ENCODE results near the gene AAK1. TPM values are rescaled to one million over a fixed set of nuclear protein-coding genes. Genes with fewer than 3 reads are reported as not detected.

AAK1 gene
- total RNA-seq, 1 donor from 2014 or later, result 72.6 TPM

- H3K27ac ChIP-seq, result no peak overlapping the region
- DNase-seq (no peak), ATAC-seq (no peak)
- peaks cover 12% of the 10 kb centered on the region for H3K4me1 ChIP-seq
- peaks cover 34% of the 10 kb centered on the region for H3K36me3 ChIP-seq
- intact Hi-C loops (cut with DNase I), result no loop called here
- H3K9me3 ChIP-seq, result no peaks in the 10 kb centered on the region
- no peaks in the 10 kb centered on the region for H3K27me3 ChIP-seq
- no peak overlapping the region for H3K4me3 ChIP-seq
- TF ChIP-seq CTCF (IDR thresholded peaks at IDR 0.05), result no peak
These were observed 160.5 kb downstream of the AAK1 start for GRCh38 chr2:69483024-69483423.

GRCh38 chr2:69482471-69482870, 161.1 kb downstream of the AAK1 start:
- intact Hi-C loops (cut with DNase I), result no loop called here

GRCh38 chr2:69481421-69481820, 162.1 kb downstream of the AAK1 start:
- no peaks in the 10 kb centered on the region for H3K9me3 ChIP-seq
- intact Hi-C loops (cut with DNase I), result no loop called here
- ATAC-seq, result no peak
- H3K4me3 ChIP-seq, result no peak overlapping the region
- DNase-seq, result no peak
- H3K27ac ChIP-seq, result no peak overlapping the region
- no peaks in the 10 kb centered on the region for H3K27me3 ChIP-seq
- peaks cover 23% of the 10 kb centered on the region for H3K36me3 ChIP-seq
- H3K4me1 ChIP-seq, result peaks cover 12% of the 10 kb centered on the region
- no peak for TF ChIP-seq CTCF (IDR thresholded peaks at IDR 0.05)

More at GRCh38 chr2:69482471-69482870, 161.1 kb downstream of the AAK1 start:
- Histone ChIP-seq H3K4me1 (peaks cover 12% of the 10 kb centered on the region), H3K27me3 (no peaks in the 10 kb centered on the region), H3K27ac (no peak overlapping the region), H3K9me3 (no peaks in the 10 kb centered on the region), H3K4me3 (no peak overlapping the region), H3K36me3 (peaks cover 33% of the 10 kb centered on the region)
- DNase-seq, result no peak
- no peak for ATAC-seq
- no peak for TF ChIP-seq CTCF (IDR thresholded peaks at IDR 0.05)

GRCh38 chr2:69477627-69478026, 165.9 kb downstream of the AAK1 start:
- H3K4me3 ChIP-seq, result no peak overlapping the region
- H3K27ac ChIP-seq, result no peak overlapping the region
- ATAC-seq, result no peak
- no peaks in the 10 kb centered on the region for H3K9me3 ChIP-seq
- no peak for DNase-seq
- TF ChIP-seq CTCF (IDR thresholded peaks at IDR 0.05), result no peak
- H3K27me3 ChIP-seq, result no peaks in the 10 kb centered on the region
- H3K4me1 ChIP-seq, result no peaks in the 10 kb centered on the region
- intact Hi-C loops (cut with DNase I), result no loop called here
- H3K36me3 ChIP-seq, result peaks cover 20% of the 10 kb centered on the region

- H3K27me3 ChIP-seq, result no peaks in the 10 kb centered on the region
- no peak overlapping the region for H3K4me3 ChIP-seq
- no peak overlapping the region for H3K27ac ChIP-seq
- H3K9me3 ChIP-seq, result no peaks in the 10 kb centered on the region
- ATAC-seq (no peak), DNase-seq (no peak)
- no peak for TF ChIP-seq CTCF (IDR thresholded peaks at IDR 0.05)
- intact Hi-C loops (cut with DNase I), result no loop called here
- no peaks in the 10 kb centered on the region for H3K4me1 ChIP-seq
- H3K36me3 ChIP-seq, result peaks cover 3% of the 10 kb centered on the region
These were observed 168.9 kb downstream of the AAK1 start for GRCh38 chr2:69474688-69475087.

- H3K36me3 ChIP-seq, result no peaks in the 10 kb centered on the region
- no peaks in the 10 kb centered on the region for H3K9me3 ChIP-seq
- H3K4me1 ChIP-seq, result no peaks in the 10 kb centered on the region
- H3K27me3 ChIP-seq, result no peaks in the 10 kb centered on the region
- no peak for ATAC-seq
- DNase-seq, result no peak
- no peak overlapping the region for H3K27ac ChIP-seq
- H3K4me3 ChIP-seq, result no peak overlapping the region
- TF ChIP-seq CTCF (IDR thresholded peaks at IDR 0.05), result no peak
- intact Hi-C loops (cut with DNase I), result no loop called here
These were observed 171.7 kb downstream of the AAK1 start for GRCh38 chr2:69471793-69472192.

Data from upper lobe of right lung (tissue), 1 donor.